Omental fat pad (tissue), 4 donors: Measurements from ENCODE around the gene INMT. TPM values are rescaled to one million over a fixed set of nuclear protein-coding genes. Genes with fewer than 3 reads are reported as not detected.

Experiments used
- ATAC-seq: fragments of 150-250 bp; one replicate; pipeline ENCODE4 v1.9.1; 2016; ENCODE audit warnings: mild to moderate bottlenecking, moderate library complexity; ENCODE audit not compliant: low FRiP score
- DNase-seq: peaks from one replicate; pipeline ENCODE4 v3.0.0-alpha.2; 2019; ENCODE audit warnings: low spot score
- CTCF ChIP-seq, 3 donors: fragments of 450-650 bp; IDR thresholded peaks; one replicate each; pipeline ENCODE4 v1.5.1; 2016 to 2017; ENCODE audit warnings: antibody characterized with exemption in 3 of 3, mild to moderate bottlenecking in 3 of 3, moderate library complexity in 2 of 3
- total RNA-seq, 4 donors: library from RNA; depleted of rRNA; stranded (reverse); fragments of >200 nt; gene quantifications; one replicate each; pipeline ENCODE4 v1.1.0, GENCODE V29; 2016

INMT gene
- total RNA-seq, 4 donors from 2014 or later, result 156 to 545 (median 222) TPM

GRCh38 chr7:30795161-30795948, 43.4 kb downstream of the INMT start:
- ATAC-seq (no peak), DNase-seq (no peak)

GRCh38 chr7:30796105-30796869, 44.4 kb downstream of the INMT start:
- DNase-seq (no peak), ATAC-seq (no peak)
- no peak for TF ChIP-seq CTCF (IDR thresholded peaks at IDR 0.05)

More at GRCh38 chr7:30795161-30795948, 43.4 kb downstream of the INMT start:
- TF ChIP-seq CTCF (IDR thresholded peaks at IDR 0.05), result no peak

GRCh38 chr7:30797176-30798040, 45.5 kb downstream of the INMT start:
- ATAC-seq (no peak), DNase-seq (no peak)
- no peak for TF ChIP-seq CTCF (IDR thresholded peaks at IDR 0.05)

- TF ChIP-seq CTCF (IDR thresholded peaks at IDR 0.05), result no peak
- ATAC-seq (peak; percentile 83), DNase-seq (peak; percentile 40)
Observed at GRCh38 chr7:30799206-30799975, 47.5 kb downstream of the INMT start.

- no peak for TF ChIP-seq CTCF (IDR thresholded peaks at IDR 0.05)
- DNase-seq, result no peak
- ATAC-seq, result no peak
Observed at GRCh38 chr7:30799976-30800661, 48.2 kb downstream of the INMT start.
